NCI-H2029 treated with DMSO at 0.1 percent for 48 hours (cell line): Measurements from ENCODE around the gene TXK.
A peak's percentile ranks its signal among the peaks of the same experiment; 100 is the strongest.
"Not testable (repeated sequence)": the region's sequence is repeated elsewhere in the genome, so short reads cannot be mapped to it uniquely, and the experiment has no call there.

Experiments
- DNase-seq: peaks from one replicate; lab custom pipeline; 2025; lab: John Stamatoyannopoulos, UW

Gene TXK

DNA sequence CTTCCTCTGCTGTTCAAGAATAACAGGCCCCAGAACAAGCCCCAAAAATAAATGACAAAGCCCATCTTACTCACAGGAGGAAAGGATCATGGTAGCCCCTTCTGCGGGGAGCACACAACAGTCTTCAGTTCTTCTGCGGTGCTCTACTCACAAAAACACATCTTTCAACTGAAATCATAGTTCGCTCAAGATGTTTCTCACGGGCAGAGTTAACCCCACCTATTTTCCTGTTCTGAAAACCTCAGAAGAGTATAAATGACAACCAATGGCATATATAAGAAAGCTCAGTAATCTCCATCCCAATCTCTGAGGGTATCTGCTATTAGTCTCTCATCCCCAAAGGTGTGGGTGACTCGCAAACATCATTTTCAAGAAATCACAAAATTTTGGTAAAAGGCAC, at the start of gene TXK:
TSS of gene TXK (minus strand) at position 170 of the 400 bp plus-strand sequence. CDS start at position 90, 80 bp downstream.
- no peak for DNase-seq

DNA sequence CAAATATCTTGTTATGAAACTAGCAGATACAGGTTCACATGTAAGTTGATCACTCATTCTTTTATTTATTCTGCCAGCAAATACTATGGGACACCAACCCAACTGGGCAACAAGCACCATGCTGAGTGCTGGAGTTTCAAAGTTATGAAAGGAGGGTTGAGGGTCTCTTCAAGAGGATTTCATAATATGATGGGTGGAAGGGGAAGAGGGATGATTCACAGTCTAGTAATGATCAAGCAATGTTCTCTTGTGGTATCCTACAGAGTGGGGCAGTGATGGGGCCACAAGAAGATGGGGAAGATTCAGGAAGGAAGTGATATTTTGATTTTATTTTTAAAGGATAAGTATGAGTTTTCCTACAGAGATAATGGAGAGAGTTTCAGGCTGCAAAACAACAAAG, 46.2 kb upstream of the TXK start:
- no peak for DNase-seq

DNA sequence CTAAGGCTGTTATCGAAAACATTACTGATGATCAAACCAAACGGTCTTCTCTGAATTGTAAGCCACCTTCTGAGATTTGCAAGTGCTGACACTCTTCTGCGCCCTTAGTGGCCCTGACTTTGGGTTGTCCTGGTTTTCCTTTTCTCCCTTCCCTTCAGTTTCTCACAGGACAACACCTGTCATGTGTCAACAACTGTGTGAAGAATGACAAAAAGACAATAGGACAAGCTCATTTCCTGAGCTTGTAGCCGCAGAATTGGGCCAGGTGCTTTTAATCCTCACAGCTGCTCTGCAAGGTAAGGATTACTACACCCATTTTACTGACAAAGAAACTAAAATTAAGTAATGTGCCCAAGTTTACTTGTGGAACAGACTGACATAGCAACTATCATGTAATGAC, 44.9 kb upstream of the TXK start:
- no peak for DNase-seq

DNA sequence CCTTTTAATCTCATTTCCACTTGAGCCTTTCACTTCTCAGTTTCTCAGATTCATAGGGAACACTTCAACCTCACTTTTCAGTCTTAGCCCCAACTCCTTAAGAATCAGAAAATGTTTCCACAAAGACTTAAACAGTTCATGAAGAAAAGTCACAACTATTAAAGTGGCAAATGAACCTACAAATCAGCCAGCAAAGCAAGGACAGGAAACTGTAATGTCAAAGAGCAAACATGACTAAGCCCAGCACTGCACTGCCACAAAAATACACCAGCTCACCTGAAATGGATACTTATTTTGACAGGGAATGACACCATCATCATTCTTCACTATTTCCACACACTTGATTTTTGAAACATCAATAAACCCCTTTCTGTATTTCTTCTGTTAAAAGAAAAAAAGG, 41.8 kb upstream of the TXK start:
- no peak for DNase-seq

DNA sequence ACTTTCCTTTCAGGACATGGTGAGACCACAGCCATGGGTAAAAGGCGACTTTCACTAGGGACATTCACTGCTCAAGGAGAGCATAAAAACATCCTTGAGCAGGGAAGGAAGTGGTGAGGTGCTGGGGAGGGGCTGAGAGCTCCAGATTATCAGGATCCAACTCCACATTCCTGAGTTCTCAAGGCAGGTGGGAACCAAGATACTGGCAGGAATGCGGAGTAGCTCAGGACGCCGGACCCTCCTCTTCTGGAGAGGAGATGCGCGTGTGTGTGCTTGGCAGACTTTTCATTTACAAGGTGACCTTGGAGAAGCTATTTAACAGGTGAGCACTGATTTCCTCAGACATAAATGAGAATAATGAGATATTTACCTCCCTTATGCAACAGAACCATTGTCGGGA, 41.3 kb upstream of the TXK start:
- DNase-seq, result no peak

DNA sequence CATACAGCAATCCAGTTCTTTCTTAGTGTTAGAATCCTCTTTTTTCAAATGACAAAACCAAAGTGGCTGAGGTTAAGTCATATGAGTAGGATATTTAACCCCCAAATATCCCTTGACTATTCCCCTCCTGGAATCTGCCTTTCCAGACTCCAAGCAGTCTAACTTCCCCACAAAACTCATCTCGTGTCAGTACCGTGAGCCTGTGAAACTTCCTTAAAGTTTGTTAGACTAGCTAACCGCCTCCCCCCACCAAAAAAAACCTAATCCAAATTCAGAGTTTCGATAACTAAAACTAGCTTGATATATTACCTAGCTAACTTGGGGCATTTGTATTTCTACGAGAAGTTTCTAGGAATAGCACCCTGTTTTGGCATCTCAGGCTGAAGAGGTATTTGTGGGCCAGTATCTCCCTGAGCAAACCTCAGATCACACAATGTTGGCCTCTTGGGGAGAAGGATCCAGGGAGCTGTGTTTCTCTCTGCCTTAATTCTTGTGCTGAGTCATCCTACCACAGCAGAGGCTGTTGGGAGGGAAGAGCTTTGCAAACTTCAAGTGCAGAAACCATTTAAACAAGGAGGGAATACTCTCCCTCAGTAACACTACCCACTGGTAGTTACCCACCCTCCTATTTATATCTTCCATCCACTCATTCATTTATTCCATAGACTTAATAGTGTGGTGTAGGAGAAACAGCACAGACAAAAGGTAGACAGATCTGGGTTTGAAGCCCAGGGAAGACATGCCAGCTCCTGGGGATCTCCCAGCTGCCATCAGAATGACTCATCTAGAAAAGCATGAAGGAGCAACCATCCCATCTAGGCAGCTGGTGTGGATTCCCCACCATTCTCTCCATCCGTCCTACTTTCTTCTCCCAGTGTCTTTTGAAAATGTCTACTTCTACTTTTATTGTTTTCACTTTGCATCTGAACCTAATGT, 39.3 kb upstream of the TXK start:
- no peak for DNase-seq

DNA sequence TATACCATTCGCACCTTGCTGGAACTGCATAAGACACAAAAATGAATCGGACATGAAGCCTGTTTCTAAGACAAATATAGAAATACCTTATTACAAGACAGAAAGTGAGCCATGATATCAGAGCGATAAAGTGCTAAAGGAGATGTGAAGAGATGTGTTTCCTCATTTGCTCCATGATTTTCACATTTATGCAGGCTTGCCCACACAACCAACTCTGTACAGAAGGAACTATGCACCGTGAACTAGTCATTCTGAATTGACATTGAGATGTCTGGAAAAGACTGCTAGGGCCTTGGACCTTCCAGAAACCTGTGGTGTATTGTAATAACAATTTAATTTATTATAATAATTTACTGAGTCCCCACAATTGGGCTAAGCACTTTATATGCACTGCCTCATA, 38.6 kb upstream of the TXK start:
- no peak for DNase-seq

DNA sequence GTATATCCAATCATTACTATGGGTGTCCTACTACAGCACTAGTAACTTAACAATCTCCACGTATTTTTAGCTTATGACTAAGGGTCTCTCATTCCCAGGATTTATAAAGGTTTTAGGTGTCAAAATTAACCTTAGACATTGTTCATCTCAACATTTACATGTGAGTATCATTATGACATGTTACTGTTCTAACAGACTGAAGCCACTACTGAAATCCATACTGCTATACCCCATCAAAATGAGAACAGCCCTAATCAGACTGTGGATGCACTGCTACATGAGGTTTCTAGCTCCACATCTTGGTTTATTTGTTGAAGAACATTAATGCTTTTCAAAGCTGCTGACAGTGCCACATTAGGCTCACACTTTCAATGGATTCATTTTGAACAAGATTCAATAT, 35.6 kb upstream of the TXK start:
- no peak for DNase-seq

DNA sequence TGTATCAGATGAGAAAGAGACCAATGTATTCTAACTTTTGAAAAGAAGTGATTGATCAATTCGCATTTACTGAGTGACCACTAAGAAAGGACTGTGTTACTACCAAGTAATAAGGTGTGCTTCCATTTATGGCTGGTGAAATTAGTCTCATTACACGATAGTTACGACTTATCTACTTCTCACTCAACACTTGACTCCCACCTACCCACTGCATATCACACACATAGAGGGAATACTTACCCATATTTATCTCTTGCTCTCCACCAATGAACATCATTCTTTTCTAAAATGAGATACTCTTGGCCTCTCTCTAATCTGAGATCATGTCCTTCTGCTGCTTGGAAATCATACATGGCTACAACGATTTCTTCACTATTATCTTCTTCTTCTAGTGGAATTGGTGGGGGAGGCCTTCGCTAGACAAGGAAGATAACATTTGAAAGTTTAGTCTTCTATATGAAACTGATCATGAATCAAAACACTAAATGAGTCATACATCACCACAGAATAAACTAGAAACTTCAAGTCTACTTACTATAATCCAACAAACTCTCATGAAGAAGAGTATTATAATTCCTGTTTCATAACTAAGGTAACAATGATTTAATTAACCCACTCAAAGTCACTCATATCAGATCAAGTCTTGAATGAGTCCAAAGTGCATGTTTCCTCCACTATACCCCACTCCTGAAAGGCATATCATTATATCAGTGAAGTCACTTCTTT, 33.7 kb upstream of the TXK start:
- DNase-seq, result no peak

DNA sequence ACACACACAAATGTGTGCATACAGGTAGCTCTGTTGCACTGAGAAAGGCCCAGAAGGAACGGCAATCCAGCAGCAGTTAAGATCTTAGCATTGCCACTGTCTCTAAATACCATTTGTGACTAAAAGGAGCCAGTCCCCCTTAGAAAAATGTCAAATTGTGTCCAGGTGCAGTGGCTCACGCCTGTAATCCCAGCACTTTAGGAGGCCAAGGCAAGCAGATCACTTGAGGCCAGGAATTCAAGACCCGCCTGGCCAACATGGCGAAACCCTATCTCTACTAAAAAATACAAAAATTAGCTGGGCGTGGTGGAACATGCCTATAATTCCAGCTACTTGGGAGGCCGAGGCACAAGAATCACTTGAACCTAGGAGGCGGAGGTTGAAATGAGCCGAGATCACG, 30.5 kb upstream of the TXK start:
- DNase-seq, result not testable (repeated sequence)

DNA sequence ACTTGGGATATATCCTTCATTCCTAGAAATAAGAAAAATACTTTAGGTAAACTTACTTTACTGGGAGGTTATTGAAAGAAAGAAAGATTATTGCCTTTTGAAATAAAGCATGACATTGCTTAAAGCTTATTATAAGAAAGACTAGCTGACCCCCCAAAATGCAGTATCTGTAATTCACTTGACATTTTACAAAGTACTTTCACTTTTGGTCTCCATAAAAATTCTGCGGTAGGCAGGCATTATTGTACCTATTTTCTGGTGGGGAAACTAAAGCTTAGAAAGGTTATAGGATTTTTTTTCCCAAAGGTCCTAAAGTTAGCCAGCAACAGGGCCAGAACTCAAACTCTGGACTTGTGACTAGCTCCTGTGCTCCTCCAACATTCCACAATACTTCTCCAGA, 29.7 kb upstream of the TXK start:
- no peak for DNase-seq

DNA sequence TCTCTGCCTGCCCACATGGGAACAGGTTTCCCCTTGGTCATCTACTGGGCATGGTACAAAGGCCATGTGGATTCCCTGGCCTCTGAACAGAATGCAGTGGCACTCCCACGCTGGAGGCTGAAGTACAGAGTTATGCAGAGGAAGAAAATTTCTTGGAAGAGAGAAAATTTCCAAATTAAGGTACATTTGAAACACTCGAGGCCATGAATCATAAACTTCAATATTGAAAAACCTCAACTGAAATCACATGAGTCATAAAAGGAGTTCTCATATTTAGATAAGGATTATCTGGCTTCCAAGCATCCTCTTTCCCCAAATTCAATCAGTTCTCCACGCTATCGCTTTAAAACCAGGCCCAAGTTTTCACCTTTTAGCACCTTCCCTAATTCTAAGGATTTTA, 28.1 kb upstream of the TXK start:
- no peak for DNase-seq

DNA sequence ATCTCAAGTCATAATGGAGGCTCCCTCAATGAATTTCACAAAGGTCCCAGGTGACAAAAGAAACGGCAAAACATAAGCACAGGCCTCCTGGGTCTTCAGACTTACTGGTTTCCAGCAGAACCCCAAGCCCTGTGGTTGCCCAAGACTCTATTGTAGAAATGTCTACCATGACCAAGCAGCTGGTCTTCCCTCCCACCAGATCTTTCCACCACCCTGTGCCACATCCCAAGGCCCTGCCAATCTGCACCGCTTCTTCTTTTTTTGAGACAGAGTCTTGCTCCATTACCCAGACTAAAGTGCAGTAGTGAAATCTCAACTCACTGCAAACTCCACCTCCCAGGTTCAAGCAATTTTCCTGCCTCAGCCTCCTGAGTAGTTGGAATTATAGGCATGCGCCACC, 23.2 kb upstream of the TXK start:
- DNase-seq, result no peak

DNA sequence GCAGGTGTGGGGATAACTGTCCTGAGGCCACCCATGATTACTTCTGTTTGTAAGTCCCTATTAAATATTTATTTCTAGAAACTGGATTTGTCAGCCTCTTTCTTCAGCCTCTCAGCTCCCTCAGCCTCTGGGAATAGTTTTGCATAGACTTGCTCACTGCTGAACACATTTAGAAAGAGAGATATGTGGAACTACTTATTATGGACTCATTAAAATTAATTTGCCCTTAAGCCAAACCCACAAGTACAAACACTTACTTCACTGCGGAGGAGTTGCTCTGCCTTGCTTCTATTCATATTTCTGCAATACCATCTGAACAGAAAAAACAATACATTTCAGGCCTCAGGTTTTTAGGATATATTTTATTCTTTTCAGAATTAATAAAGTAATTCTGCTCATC, 22.4 kb upstream of the TXK start:
- no peak for DNase-seq

DNA sequence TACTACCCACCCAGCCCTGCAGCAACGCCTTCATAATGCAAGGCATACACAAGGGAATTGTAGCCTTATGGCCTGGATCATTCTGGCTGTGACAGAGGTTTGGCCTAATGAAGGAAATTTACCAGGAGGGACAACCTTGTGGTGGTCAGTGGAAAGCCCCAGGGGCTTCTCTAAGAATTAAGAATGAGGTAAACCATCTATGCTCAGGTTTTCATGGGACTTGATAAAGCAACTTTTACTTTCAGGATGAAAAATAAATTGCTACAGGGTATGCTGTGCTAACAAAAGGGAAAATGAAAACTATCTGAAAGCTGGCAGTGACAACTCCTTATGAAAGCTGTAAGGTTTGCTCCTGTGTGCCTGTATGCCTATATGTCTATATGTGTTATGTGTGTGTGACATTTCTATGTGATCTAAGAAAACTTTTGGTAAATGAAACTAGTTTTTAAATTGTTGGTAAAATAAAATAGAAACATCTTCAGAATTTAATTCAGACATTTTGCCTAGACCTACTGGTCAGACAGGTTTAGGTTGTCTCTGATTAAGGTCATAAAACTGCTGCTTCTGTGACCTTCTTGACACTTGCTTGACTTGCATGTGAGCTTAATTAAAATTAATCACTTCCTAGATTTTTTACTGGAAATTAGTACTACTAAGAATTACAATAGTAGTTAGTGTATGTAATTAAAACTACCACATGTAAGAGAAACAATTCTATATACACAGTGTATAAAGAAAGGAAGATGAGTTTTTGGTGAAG, 19.9 kb upstream of the TXK start:
- no peak for DNase-seq

DNA sequence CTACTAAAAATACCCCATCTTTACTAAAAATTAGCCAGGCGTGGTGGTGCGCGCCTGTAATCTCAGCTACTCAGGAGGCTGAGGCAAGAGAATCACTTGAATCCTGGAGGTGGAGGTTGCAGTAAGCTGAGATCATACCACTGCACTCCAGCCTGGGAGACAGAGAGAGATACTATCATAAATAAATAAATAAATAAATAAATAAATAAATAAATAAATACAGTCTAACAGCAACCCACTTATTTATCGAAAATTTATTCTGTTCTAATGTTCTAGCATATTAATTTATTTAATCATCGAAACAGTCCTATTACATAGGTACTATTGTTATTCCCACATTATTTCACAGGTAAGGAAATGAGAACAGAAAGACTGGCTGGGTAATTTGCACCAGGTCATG, 18.2 kb upstream of the TXK start:
- no peak for DNase-seq

DNA sequence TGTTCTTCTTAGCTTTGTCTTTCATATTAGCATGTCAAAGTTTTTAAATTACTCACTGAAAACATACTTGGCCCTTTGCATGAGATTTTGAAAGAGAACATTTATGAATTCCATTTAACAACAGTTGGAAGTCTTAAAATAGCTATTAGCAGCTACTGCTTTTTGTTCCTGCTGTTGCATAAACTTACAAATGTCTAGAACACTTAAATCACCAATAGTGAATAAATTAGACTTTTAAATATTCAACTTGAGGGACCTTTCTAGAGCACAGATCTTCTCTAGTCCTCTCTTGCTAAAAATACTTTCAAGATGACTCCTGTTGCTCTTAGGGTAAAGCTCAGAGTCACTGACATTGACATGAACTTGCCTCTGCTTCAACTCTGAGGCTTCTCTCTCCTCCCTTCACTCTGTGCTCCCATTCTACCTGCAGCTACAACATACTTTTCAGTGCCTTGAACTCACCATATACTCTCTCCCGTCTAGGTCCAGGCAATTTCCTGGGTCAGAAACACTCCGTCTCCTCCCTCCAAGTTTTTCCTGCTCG, 15.8 kb upstream of the TXK start:
- DNase-seq, result no peak

DNA sequence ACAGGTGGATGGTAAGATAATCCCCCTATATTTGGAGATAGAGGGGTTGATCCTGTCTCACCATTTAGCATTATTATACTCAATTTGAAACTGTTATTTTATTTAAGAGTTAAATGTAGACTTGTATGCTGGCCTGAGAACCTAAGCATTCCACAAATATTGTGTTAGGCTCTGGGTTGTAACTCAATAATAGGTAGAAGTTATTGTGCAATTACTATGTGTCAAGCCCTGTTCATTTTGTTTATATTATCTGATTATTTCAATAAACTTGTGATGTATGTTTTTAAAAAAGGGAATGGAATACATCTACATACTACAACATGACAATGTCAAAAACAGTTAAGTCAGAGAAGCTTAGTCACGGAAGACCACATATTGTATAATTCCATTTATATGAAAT, 13.6 kb upstream of the TXK start:
- no peak for DNase-seq

DNA sequence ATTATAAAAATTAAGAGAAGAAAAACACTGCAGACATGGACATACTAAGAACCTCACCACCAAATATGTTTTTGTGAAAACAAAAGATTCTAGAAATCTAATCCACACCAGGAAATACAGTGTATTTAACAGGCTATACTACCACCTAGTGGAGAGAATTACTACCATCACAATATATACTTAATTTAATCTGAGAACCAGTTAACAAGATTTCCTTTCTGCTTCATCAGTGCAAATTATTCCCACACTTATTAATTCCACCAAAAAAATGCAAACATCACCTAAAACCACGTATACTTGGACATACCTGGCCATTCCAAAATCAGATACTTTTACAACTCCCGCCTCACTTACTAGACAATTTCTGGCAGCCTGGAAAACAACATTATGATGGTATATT, 7.0 kb upstream of the TXK start:
- DNase-seq, result peak; percentile 64

DNA sequence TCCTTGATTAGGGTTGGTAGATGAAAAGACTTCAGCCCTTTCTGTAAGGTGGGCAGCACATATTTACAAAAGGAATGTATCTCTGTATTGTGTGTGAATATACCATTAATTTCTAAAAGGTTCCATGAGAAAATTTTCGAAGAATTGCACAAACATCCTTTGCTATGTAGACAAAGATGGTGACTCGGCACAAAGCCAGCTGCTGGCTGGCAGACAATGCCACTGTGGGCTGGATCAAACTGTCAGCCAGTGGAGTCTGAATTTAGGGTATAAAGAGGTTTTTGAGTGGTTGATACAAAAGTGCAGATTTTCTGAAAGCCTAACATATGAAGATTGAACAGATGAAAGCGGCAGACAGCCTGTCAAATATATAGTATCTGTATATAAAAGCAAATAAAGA, 5.6 kb upstream of the TXK start:
- DNase-seq, result no peak

DNA sequence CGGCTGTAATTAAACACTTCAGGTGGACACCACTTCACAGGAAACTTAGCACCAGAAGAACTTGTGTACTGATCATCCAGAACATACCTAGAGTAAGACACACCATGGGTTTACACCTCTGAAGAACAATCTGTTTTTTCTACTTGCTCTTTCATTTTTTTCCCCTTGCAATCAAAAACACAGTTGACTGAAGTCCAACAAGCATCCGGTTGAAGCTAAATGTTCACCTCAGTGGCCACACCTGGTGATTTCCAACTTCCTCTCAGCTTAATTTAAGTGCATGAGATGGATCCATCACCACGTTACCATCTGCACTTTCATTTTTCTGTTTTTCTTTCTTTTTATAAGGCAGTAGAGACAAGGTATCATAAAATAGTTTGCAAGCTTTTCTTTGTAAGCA, 4.9 kb upstream of the TXK start:
- no peak for DNase-seq

DNA sequence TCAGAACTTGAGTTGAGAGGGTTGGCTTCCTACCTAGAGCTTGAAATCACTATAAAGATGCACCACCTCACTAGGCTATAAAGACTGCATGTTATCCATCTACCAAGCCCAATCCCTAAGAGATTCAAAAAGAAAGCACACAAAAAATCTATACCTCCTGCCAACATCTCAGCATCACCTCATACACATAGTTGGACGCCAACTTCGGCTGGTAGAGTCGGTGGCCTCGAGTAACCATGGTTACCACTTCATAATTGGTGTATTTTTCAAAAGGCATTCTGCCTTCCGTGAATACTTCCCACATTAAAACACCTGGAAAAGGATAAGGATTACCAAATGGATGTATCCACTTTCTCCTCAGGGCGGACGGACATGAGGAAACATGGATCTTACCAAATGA, 4.5 kb upstream of the TXK start:
- no peak for DNase-seq
